Stimulated activated effector memory CD8-positive, alpha-beta T cell treated with anti-CD3 and anti-CD28 coated beads, Interleukin-12 subunit alpha, Interleukin-12 subunit beta, amount 100 ng/mL, for 72 hours (primary cell): ENCODE measurements around the gene SH2D2A.

ENCODE experiments used
- ATAC-seq: fragments of 150-1000 bp; cut with Tn5 transposase; 2 replicates; pipeline ENCODE4 v1.10.0; 2021
- DNase-seq, 2 donors: peaks; one replicate each; pipeline ENCODE4 v3.0.0; 2021 to 2022; ENCODE audit warnings: low spot score in 2 of 2
- H3K27ac Mint-ChIP-seq: one replicate; pipeline ENCODE4 v1.8.0; 2022; ENCODE audit warnings: mild to moderate bottlenecking, mixed read lengths
- H3K36me3 Mint-ChIP-seq: one replicate; pipeline ENCODE4 v1.8.0; 2022; ENCODE audit warnings: mild to moderate bottlenecking, mixed read lengths
- H3K4me1 Mint-ChIP-seq: one replicate; pipeline ENCODE4 v1.8.0; 2022; ENCODE audit warnings: mixed read lengths
- H3K4me3 Mint-ChIP-seq: one replicate; pipeline ENCODE4 v1.8.0; 2022; ENCODE audit warnings: mild to moderate bottlenecking, mixed read lengths
- H3K9me3 Mint-ChIP-seq: one replicate; pipeline ENCODE4 v1.8.0; 2022; ENCODE audit warnings: mixed read lengths

SH2D2A gene

DNA sequence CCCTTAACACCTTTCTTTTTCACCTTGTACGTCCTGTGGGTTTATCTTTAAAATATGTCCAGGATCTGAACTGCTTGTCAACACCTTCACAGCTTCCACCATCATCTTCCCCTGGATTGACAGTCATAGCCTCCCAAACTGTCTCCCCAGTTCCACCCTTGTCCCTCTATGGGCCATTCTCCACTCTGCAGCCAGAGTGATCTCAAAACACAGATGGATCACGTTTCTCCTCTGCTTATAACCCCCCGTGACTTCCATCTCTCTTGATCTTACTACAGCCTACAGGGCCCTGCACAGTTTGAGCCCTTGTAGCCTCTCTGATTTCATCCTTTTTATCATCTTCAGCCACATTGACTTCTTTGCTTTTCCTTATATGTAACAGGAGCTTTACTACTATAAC is 38.0 kb upstream of the SH2D2A start:
- Mint-ChIP-seq H3K36me3 (no peaks in the 10 kb centered on the region), H3K9me3 (no peaks in the 10 kb centered on the region), H3K4me3 (no peak overlapping the region), H3K27ac (no peak overlapping the region), H3K4me1 (peaks cover 14% of the 10 kb centered on the region)
- DNase-seq (no peak), ATAC-seq (no peak)

DNA sequence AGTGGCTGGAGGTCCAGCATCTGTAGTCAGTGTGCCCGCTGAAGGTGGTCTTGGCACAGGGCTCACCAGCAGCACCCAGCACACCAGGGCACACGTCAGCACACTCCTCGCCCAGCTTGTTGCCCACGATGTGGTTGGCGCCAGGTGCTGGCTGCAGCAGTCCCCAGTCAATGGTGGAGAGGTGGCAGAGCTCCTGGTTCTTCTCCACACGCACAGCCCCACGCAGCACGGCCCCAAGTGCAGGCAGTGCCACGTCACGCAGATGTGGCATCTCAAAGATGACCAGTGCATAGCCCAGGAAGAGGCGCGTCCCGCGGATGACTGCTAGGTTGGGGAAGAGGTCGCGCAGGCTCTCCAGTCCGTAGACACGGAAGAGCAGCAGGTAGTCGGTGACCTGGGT is 37.1 kb upstream of the SH2D2A start:
- ATAC-seq (no peak), DNase-seq (no peak)
- Mint-ChIP-seq H3K36me3 (no peaks in the 10 kb centered on the region), H3K9me3 (no peaks in the 10 kb centered on the region), H3K4me1 (peaks cover 18% of the 10 kb centered on the region), H3K4me3 (no peak overlapping the region), H3K27ac (peak overlapping the region; percentile 17)

DNA sequence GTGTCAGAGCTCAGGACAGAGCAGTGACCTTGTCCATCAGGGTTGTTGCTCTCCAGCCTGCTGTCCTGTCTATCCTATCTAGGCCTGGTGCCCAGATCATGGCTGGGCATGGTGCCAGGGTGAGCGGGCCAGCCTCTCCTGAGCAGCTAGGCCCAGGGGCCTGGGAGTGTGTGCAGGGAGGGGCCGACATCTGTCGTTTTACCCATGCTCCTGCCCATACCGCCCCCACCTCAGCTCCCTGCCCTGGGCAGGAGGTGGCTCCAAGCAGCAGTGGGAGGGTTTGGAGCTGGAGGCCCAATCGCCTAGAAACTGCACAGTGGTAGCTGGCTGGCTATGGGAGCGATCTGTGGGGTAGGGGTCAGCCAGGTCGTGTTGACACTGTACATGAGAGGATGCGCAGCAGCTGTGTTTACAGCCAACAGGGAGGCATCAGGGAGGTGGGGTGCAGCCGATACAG is 35.8 kb upstream of the SH2D2A start:
- Mint-ChIP-seq H3K9me3 (no peaks in the 10 kb centered on the region), H3K36me3 (no peaks in the 10 kb centered on the region), H3K4me3 (no peak overlapping the region), H3K4me1 (peaks cover 23% of the 10 kb centered on the region), H3K27ac (peak overlapping the region; percentile 1)
- DNase-seq (no peak), ATAC-seq (no peak)

DNA sequence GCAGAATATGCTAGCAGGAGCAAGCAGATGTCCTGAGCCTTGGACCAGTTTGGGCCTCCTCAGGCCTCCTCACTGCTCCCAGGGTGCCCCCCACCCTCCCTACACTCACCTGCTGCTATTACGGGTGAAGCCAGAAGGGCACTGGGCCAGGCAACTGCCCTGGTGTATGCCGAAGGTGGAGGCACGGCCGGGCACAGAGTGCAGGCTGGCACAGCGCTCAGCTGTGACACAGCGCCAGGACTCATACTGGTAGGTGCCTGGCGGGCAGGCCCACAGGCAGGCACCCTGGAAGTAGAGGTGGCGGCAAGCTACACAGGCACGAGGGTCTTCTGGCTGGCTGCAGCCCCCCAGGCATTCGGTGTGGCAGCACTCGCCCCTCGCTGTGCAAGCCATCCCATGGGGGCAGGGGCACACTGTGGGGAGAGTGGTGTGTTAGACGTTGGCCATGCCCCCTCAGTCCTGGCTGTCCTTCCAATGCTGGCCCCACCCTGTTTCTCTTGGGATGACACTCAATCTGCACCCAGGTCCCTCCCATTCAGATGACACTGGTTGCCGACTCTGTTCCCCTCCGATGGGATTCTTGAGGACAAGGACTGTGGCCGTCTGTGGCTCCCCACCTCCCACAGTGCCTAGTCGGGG is 35.2 kb upstream of the SH2D2A start:
- peaks cover 28% of the 10 kb centered on the region for H3K4me1 Mint-ChIP-seq
- no peaks in the 10 kb centered on the region for H3K9me3 Mint-ChIP-seq
- no peak for ATAC-seq
- H3K4me3 Mint-ChIP-seq: no peak overlapping the region
- no peaks in the 10 kb centered on the region for H3K36me3 Mint-ChIP-seq
- DNase-seq: no peak
- H3K27ac Mint-ChIP-seq: no peak overlapping the region

DNA sequence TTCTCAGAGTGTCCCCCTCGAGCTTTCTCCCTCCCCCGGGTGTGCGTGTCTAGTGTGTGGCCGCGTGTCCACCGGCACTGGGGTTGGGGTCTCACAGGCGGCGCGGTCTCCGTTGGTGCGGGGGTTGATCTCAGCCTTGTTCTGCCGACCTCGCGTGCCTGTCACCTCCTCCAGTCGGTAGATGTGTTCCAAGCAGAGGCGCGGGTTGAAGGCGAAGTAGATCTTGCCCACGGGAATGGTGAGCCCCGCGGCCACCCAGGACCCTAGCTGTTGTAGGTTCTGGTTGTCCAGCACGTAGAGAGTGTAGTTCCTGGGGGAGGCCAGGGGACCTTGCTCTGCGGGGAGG is 32.5 kb upstream of the SH2D2A start:
- Mint-ChIP-seq H3K36me3 (no peaks in the 10 kb centered on the region), H3K9me3 (no peaks in the 10 kb centered on the region), H3K4me1 (peaks cover 40% of the 10 kb centered on the region), H3K4me3 (peak overlapping the region; percentile 70), H3K27ac (peak overlapping the region; percentile 76)
- no peak for ATAC-seq
- no peak for DNase-seq

DNA sequence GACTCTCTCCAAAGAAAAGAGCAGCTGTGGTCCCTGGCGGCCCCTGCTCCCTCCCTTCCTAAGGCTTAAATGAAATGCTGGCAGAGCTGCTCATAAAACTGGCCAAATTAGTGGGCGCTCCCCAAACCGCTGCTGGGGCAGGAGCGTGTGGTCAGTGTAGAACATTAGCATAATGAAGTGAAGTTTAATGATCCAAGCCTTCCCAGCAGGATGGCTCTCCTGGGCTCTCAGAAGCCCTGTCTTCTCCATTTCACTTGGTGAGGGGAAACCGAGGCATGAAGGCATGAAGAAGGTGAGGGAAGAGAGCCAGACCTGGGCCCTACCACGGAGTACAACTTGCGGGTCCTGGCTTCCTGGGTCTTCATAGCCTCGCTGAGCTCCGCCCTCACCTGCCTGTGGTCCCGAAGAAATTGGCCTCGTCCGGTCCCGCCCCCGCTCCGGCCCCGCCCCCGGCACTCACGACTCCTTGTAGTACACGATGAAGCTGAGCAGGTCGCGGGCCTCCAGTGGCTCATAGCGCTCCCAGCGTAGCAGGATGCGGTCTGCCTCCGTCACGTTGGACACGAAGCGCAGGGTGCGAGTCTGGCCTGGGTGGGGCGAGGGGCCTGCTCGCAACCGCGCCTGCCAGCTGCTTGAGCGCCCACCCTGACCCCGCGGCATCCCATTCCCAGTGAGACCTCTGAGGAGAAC is 32.0 kb upstream of the SH2D2A start:
- DNase-seq: peak; percentile 46 to 67
- H3K27ac Mint-ChIP-seq: peak overlapping the region; percentile 76
- H3K9me3 Mint-ChIP-seq: no peaks in the 10 kb centered on the region
- H3K36me3 Mint-ChIP-seq: no peaks in the 10 kb centered on the region
- H3K4me3 Mint-ChIP-seq: peak overlapping the region; percentile 70
- peaks cover 45% of the 10 kb centered on the region for H3K4me1 Mint-ChIP-seq
- ATAC-seq: peak; percentile 89

DNA sequence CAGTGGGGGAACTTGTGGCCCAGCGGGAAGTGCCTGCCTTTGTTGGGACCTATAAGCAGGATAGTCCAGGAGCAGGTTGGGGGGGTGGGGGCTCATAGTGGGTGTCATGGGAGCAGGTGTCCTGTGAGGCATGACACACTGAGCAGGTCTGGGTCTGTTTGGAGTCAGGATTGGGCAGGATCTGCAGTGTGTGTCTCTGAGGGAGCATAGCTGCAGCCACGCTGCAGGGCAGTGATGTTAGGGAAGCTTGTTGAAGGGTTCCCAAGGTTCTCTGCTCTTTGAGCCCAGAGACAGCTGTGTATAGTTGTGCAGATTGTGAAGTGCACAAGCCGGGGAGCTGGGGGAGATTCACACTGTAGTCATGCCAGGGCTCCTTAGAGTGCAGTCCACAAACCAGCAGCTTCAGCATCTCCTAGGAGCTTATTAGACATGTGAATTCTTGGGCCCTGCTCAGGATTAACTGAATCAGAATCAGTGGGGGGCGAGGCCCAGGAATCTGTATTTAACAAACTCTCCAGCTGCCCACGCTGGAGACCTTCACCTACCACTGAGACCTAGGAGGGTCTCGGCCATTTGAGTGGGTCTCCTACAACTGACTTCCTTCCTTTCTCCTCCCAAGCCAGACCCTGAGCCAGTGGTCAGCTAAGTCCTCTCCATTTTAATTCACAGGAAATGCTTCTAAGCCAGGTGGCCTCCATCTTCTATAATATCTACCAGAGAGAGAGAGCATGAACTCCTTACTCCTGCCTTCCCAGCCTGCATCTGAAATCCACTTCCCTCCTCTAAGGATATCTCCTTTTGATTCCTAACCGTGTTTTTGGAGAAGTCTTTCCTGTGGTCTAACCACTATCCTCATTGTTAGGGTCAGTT is 31.2 kb upstream of the SH2D2A start:
- DNase-seq: no peak
- Mint-ChIP-seq H3K4me1 (peaks cover 45% of the 10 kb centered on the region), H3K27ac (peak overlapping the region; percentile 76), H3K4me3 (peak overlapping the region; percentile 70), H3K9me3 (no peaks in the 10 kb centered on the region), H3K36me3 (no peaks in the 10 kb centered on the region)
- no peak for ATAC-seq

DNA sequence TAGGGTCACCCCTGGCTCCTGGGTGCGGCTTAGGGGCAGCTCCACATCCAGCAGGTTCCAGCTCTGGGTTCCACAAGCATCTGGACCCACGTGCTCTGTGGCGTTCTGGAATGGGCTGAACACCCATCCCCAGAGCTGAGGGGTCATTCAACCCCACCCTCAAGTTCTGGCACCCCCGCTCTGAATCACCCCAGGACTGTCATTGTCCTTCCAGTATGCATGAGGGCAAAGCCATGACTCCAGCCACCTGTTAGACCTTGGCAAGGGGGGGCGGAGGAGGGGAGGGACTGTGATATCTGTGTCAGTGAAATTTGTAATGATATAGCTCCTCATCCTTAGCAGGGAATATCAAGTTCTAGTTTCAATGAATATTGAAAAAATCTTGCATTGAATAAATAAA is 30.0 kb upstream of the SH2D2A start:
- ATAC-seq: no peak
- H3K4me3 Mint-ChIP-seq: peak overlapping the region; percentile 70
- H3K9me3 Mint-ChIP-seq: no peaks in the 10 kb centered on the region
- H3K36me3 Mint-ChIP-seq: no peaks in the 10 kb centered on the region
- no peak overlapping the region for H3K27ac Mint-ChIP-seq
- H3K4me1 Mint-ChIP-seq: peaks cover 45% of the 10 kb centered on the region
- no peak for DNase-seq

DNA sequence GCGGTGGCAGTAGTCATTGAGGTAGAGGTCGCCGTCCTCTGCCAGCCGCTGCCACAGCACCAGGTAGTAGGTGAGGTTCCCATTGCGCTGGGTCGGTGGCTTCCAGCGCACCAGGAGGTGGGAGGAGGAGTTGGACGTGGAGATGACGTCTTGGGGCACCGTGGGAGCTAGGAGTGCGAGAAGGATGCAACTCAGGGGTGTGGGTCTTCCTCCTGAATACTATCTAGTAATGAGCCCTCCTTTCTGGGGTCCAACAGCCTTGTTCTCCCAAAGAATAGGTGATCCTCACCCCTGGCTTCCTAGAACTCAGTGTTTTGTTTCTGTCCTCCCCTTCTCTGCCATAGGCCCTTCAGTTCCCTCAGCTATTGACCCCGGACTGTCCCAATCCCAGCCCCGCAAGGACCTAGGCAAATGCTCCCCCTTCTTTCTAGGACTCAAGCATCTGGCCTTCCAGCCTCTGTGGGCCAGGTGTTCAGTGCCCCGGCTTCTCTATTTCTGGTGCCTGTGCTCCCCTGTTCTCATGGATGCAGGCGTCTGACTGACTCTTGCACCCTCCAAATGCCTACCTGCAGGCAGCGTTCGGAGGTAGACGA is 29.4 kb upstream of the SH2D2A start:
- peak overlapping the region; percentile 70 for H3K4me3 Mint-ChIP-seq
- ATAC-seq: no peak
- no peak for DNase-seq
- no peaks in the 10 kb centered on the region for H3K36me3 Mint-ChIP-seq
- H3K4me1 Mint-ChIP-seq: peaks cover 45% of the 10 kb centered on the region
- H3K9me3 Mint-ChIP-seq: no peaks in the 10 kb centered on the region
- H3K27ac Mint-ChIP-seq: no peak overlapping the region

DNA sequence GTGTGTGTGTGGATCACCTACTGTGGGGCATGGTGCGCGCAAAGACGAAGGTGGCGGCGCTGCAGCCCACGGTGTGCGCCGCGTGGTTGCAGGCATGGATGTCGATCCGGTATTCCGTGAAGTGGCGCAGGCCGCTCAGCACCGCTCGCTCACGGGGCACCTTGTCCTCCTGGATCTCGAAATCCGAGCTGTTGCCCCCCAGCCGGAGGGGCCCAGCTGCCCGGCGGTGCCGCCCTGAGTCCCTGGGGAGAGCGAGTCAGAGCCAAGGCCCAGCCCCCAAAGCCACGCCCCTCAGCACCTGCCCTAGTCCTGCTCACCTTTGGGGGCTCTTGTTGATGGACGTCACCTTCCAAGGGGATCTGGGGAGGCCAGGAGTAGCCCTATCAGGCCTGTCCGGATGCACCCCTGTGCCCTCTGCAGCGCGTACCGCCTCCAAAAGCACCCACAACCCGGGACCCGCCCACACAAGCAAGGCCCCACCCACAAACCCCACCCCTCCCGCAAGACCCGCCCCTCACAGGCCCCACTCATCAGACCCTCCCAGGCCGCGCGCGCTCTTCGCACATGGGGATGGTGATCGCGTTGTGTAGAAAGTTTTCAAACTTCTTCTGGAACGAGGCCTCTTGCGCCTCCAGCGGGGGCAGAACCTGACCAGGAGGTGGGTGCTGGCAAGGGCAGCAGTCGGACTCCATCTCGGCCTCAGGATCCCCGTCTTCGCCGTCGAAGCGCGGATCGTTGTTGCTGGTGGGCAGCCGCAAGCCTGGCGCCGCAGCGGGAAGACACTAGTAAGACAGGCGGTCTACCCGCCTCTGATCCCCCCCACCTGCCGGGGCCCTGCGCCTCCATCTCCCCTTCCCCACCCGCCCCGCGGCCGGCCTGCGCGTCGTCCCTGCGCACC is 28.7 kb upstream of the SH2D2A start:
- Mint-ChIP-seq H3K9me3 (no peaks in the 10 kb centered on the region), H3K4me3 (peak overlapping the region; percentile 70), H3K27ac (no peak overlapping the region), H3K36me3 (no peaks in the 10 kb centered on the region), H3K4me1 (peaks cover 45% of the 10 kb centered on the region)
- DNase-seq (peak in 1 of 2 donors; percentile 26), ATAC-seq (peak; percentile 55)

DNA sequence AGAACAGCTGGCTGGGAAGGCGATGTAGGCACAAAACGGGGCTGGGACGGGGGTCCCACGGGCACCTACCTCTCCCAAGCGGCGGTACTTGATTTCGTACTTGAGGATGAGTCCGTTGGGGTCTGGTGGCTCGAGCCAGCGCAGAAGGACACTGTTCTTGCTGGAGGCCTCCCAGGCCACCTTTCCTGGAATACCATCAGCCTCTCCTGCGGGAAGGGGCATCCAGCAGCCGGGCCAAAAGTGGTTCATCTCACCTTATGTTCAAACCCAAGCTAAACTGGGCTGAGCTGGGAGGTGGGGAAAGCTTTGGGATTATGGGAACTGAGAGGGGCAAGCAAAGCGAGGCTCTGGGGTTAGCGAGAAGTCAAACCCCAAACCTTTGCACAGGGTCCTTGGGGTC is 28.0 kb upstream of the SH2D2A start:
- Mint-ChIP-seq H3K27ac (no peak overlapping the region), H3K4me1 (peaks cover 45% of the 10 kb centered on the region), H3K36me3 (no peaks in the 10 kb centered on the region), H3K9me3 (no peaks in the 10 kb centered on the region), H3K4me3 (peak overlapping the region; percentile 70)
- ATAC-seq: no peak
- DNase-seq: no peak

DNA sequence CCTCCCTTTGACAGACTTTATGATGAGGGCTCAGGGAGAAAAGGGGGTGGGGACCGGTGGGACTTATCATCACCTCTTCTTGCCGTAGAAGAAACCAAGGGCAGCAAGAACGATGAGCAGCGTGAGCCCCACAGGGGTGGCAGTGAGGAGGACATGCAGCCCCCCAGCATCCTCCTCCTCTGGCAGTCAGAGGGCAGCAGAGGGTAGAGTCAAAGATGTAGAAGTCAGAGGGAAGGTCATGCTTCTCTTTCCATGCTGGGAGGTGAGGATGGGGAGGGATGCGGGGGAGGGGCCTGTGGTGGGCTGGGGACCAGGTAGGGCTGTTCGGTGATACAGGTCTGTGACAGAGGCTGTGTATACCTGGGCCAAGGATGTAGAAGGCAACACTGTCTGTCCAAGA is 27.5 kb upstream of the SH2D2A start:
- Mint-ChIP-seq H3K4me3 (peak overlapping the region; percentile 70), H3K27ac (no peak overlapping the region)

DNA sequence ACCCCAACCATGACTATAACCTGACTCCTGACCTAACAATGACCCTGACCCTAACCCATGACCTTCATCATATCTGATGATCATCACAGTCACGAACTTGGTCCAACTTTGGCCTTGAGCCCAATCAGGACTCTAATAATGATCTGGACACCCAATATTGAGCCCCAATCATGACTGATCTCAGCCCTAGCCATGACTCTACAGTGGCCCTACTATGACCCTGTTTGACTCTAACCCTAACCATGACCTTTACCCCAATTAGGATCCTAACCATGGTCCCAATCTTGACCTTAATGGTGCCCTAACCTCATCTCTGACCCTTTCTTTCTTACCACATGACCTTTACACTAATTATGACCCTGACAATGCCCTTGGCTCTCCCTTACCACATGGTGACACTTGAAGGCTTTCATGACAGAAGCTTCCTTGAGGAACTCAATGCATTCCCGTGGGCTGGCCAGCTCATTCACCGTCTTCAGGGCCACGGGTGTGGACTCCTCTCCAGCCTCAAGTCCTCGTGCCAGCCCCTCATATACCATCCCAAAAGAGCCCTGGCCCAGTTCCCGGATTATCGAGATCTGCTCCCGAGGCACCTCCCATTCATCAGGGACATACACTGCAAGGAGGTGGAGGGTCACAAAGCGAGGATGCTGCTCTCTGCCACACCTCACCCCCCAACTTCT is 26.1 kb upstream of the SH2D2A start:
- DNase-seq: no peak
- no peak overlapping the region for H3K4me3 Mint-ChIP-seq

More for the DNA sequence above, 27.5 kb upstream of the SH2D2A start:
- Mint-ChIP-seq H3K36me3 (no peaks in the 10 kb centered on the region), H3K4me1 (peaks cover 44% of the 10 kb centered on the region), H3K9me3 (no peaks in the 10 kb centered on the region)
- ATAC-seq (no peak), DNase-seq (no peak)

DNA sequence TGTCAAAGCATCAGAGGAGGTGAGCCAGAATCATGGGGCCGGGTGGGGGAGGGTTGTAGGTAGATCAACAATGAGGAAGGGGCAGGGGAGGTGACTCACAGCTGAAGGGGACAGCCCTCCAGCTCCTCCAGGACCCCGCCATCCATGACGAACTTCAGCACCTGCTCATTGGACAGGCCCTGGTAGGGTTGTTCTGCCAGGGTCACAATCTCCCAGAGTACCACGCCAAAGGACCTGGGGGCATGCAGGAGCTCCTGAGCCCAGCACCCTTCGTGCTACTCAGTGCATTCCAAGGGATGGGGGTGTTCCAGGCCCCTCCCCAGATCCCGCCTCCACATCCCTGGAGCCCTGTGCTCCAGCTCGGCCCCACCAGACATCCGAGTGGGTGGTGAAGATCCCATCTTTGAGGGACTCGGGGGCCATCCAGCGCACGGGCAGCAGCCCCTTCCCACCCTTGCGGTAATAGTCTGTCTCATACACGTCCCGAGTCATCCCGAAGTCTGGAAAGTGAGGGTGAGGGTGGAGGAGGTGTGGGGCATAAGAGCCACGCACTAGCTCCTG is 24.7 kb upstream of the SH2D2A start:
- Mint-ChIP-seq H3K4me1 (peaks cover 41% of the 10 kb centered on the region), H3K27ac (no peak overlapping the region), H3K4me3 (no peak overlapping the region), H3K36me3 (no peaks in the 10 kb centered on the region), H3K9me3 (no peaks in the 10 kb centered on the region)
- DNase-seq: no peak
- ATAC-seq: no peak

More for the DNA sequence above, 26.1 kb upstream of the SH2D2A start:
- no peak for ATAC-seq
- H3K9me3 Mint-ChIP-seq: no peaks in the 10 kb centered on the region
- H3K36me3 Mint-ChIP-seq: no peaks in the 10 kb centered on the region
- H3K27ac Mint-ChIP-seq: no peak overlapping the region
- H3K4me1 Mint-ChIP-seq: peaks cover 37% of the 10 kb centered on the region
